ENCODE measurements around the gene LINC00305. TPM values are rescaled to one million over a fixed set of nuclear protein-coding genes. Genes with fewer than 3 reads are reported as not detected.

The LINC00305 gene
- polyA plus RNA-seq, 1 donor from 2014 or later = not detected

DNA sequence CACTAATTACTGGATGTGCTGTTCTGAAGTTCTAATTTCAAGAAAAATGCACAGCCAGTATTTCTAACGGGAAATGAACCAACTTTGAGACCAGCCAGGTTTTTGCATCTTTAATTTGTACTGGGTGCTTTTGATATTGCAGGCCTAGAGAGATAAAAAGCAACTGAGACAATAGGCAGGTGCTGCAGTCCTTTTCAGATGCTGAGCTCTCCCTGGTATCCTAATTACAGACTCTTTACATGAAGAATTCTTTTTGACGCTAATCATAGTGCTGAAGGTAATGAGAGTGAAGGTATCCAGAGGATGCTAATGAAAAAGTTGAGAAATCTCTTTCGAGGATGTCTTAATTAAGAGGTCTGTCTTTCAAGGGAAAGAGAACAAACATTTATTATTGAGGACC lies 93.9 kb downstream of the LINC00305 start:
- H3K4me2 ChIP-seq (ENCODE audit: low read length) = no peak overlapping the region
- H3K27me3 ChIP-seq (ENCODE audit: insufficient read depth, low read depth, low read length) = no peaks in the 10 kb centered on the region
- H2AFZ ChIP-seq (ENCODE audit: low read depth, low read length) = no peak overlapping the region
- no peak overlapping the region for H3K27ac ChIP-seq (ENCODE audit: low read length)
- H3K4me3 ChIP-seq (ENCODE audit: low read length) = no peak overlapping the region
- H4K20me1 ChIP-seq (ENCODE audit: insufficient read depth) = no peaks in the 10 kb centered on the region
- H3K79me2 ChIP-seq (replicated peaks; ENCODE audit: insufficient read depth, low read length) = no peaks in the 10 kb centered on the region
- H3K36me3 ChIP-seq (ENCODE audit: insufficient read depth, low read length) = no peaks in the 10 kb centered on the region
- H3K9ac ChIP-seq (ENCODE audit: low read length) = no peak overlapping the region
- no peaks in the 10 kb centered on the region for H3K9me2 ChIP-seq (ENCODE audit: insufficient read depth, low read length)
- TF ChIP-seq MXI1 (conservative IDR thresholded peaks at IDR 0.05; ENCODE audit: poor library complexity, severe bottlenecking) = no peak
- TF ChIP-seq EP300 (conservative IDR thresholded peaks at IDR 0.05; ENCODE audit: poor library complexity, severe bottlenecking) = no peak
- H3K9me3 ChIP-seq (ENCODE audit: low read length) = no peaks in the 10 kb centered on the region
- no peaks in the 10 kb centered on the region for H3F3A ChIP-seq (ENCODE audit: insufficient read depth, low read length, poor library complexity, severe bottlenecking)

DNA sequence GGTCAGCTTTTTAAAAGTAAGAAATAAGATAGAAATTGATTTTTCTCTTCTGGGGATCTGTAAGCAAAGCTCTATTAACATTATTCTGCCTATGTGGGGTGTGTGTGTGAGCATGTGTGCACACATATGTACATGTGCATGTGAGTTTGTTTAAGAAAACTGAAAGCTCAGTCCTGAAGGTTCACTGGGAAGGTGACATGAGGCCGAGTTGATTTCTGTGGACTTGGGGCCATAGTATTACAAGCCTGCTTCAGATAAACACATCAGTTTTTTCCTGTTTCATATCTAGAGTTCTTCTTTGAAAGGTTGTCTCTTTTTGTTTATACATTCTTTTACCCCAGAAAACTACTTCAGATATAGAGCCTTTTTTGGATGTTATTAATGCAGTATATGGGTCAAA lies 95.6 kb downstream of the LINC00305 start:
- TF ChIP-seq, protein P1, sequence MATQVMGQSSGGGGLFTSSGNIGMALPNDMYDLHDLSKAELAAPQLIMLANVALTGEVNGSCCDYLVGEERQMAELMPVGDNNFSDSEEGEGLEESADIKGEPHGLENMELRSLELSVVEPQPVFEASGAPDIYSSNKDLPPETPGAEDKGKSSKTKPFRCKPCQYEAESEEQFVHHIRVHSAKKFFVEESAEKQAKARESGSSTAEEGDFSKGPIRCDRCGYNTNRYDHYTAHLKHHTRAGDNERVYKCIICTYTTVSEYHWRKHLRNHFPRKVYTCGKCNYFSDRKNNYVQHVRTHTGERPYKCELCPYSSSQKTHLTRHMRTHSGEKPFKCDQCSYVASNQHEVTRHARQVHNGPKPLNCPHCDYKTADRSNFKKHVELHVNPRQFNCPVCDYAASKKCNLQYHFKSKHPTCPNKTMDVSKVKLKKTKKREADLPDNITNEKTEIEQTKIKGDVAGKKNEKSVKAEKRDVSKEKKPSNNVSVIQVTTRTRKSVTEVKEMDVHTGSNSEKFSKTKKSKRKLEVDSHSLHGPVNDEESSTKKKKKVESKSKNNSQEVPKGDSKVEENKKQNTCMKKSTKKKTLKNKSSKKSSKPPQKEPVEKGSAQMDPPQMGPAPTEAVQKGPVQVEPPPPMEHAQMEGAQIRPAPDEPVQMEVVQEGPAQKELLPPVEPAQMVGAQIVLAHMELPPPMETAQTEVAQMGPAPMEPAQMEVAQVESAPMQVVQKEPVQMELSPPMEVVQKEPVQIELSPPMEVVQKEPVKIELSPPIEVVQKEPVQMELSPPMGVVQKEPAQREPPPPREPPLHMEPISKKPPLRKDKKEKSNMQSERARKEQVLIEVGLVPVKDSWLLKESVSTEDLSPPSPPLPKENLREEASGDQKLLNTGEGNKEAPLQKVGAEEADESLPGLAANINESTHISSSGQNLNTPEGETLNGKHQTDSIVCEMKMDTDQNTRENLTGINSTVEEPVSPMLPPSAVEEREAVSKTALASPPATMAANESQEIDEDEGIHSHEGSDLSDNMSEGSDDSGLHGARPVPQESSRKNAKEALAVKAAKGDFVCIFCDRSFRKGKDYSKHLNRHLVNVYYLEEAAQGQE (IDR thresholded peaks at IDR 0.05; ENCODE audit: borderline replicate concordance) = no peak
- TF ChIP-seq TAF1 (IDR thresholded peaks at IDR 0.05; ENCODE audit: low read depth) = no peak
- no peak for TF ChIP-seq POLR2AphosphoS5 (IDR thresholded peaks at IDR 0.05)
- no peak for TF ChIP-seq MXI1 (conservative IDR thresholded peaks at IDR 0.05; ENCODE audit: poor library complexity, severe bottlenecking)
- TF ChIP-seq, protein P2, sequence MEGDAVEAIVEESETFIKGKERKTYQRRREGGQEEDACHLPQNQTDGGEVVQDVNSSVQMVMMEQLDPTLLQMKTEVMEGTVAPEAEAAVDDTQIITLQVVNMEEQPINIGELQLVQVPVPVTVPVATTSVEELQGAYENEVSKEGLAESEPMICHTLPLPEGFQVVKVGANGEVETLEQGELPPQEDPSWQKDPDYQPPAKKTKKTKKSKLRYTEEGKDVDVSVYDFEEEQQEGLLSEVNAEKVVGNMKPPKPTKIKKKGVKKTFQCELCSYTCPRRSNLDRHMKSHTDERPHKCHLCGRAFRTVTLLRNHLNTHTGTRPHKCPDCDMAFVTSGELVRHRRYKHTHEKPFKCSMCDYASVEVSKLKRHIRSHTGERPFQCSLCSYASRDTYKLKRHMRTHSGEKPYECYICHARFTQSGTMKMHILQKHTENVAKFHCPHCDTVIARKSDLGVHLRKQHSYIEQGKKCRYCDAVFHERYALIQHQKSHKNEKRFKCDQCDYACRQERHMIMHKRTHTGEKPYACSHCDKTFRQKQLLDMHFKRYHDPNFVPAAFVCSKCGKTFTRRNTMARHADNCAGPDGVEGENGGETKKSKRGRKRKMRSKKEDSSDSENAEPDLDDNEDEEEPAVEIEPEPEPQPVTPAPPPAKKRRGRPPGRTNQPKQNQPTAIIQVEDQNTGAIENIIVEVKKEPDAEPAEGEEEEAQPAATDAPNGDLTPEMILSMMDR (IDR thresholded peaks at IDR 0.05; ENCODE audit: poor library complexity, severe bottlenecking) = no peak
- no peak for TF ChIP-seq SMC3 (conservative IDR thresholded peaks at IDR 0.05; ENCODE audit: poor library complexity)
- no peak for TF ChIP-seq EP300 (conservative IDR thresholded peaks at IDR 0.05; ENCODE audit: poor library complexity, severe bottlenecking)
- TF ChIP-seq RAD21 (conservative IDR thresholded peaks at IDR 0.05) = no peak
- no peak for TF ChIP-seq EZH2 (IDR thresholded peaks at IDR 0.05; ENCODE audit: borderline replicate concordance, insufficient read depth, low read length, poor library complexity, severe bottlenecking)
- Histone ChIP-seq H2AFZ (ENCODE audit: low read depth, low read length) (no peak overlapping the region), H3K9me2 (ENCODE audit: insufficient read depth, low read length) (no peaks in the 10 kb centered on the region), H3K36me3 (ENCODE audit: insufficient read depth, low read length) (no peaks in the 10 kb centered on the region), H4K20me1 (ENCODE audit: insufficient read depth) (no peaks in the 10 kb centered on the region), H3K27me3 (ENCODE audit: insufficient read depth, low read depth, low read length) (no peaks in the 10 kb centered on the region), H3F3A (ENCODE audit: insufficient read depth, low read length, poor library complexity, severe bottlenecking) (no peaks in the 10 kb centered on the region), H3K4me3 (ENCODE audit: low read length) (no peak overlapping the region), H3K27ac (ENCODE audit: low read length) (no peak overlapping the region), H3K9me3 (ENCODE audit: low read length) (no peaks in the 10 kb centered on the region), H3K79me2 (replicated peaks; ENCODE audit: insufficient read depth, low read length) (no peaks in the 10 kb centered on the region), H3K9ac (ENCODE audit: low read length) (no peak overlapping the region), H3K4me2 (ENCODE audit: low read length) (no peak overlapping the region)

DNA sequence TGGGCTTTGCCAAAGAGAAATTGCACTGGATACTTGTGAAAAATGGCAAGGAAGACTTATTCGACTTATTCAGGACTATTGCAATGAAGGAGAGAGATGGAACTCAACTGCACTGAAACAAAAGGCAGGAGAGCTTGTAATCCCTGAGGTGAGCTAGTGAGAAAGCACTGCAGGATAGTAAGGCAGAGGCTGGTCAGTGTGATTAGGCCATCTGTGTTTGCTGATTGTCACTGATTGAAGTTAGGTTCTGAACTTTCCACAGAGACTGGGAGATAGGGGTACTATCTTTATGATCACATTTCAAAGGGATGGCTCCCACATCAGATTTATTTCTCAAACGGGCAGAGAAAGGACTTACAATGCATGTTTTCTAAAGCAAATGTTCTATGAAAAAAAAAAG lies 96.1 kb downstream of the LINC00305 start:
- Histone ChIP-seq H3K9me3 (ENCODE audit: low read length) (no peaks in the 10 kb centered on the region), H3K4me2 (ENCODE audit: low read length) (no peak overlapping the region), H3K4me3 (ENCODE audit: low read length) (no peak overlapping the region), H3K27me3 (ENCODE audit: insufficient read depth, low read depth, low read length) (no peaks in the 10 kb centered on the region), H2AFZ (ENCODE audit: low read depth, low read length) (no peak overlapping the region), H3K9me2 (ENCODE audit: insufficient read depth, low read length) (no peaks in the 10 kb centered on the region), H3F3A (ENCODE audit: insufficient read depth, low read length, poor library complexity, severe bottlenecking) (no peaks in the 10 kb centered on the region), H3K9ac (ENCODE audit: low read length) (no peak overlapping the region), H3K36me3 (ENCODE audit: insufficient read depth, low read length) (no peaks in the 10 kb centered on the region), H3K27ac (ENCODE audit: low read length) (no peak overlapping the region), H4K20me1 (ENCODE audit: insufficient read depth) (no peaks in the 10 kb centered on the region), H3K79me2 (replicated peaks; ENCODE audit: insufficient read depth, low read length) (no peaks in the 10 kb centered on the region)
- TF ChIP-seq RAD21 (conservative IDR thresholded peaks at IDR 0.05) = no peak
- no peak for TF ChIP-seq MXI1 (conservative IDR thresholded peaks at IDR 0.05; ENCODE audit: poor library complexity, severe bottlenecking)
- TF ChIP-seq, protein P2 (IDR thresholded peaks at IDR 0.05; ENCODE audit: poor library complexity, severe bottlenecking) = no peak
- no peak for TF ChIP-seq POLR2AphosphoS5 (IDR thresholded peaks at IDR 0.05)
- no peak for TF ChIP-seq SMC3 (conservative IDR thresholded peaks at IDR 0.05; ENCODE audit: poor library complexity)
- TF ChIP-seq EZH2 (IDR thresholded peaks at IDR 0.05; ENCODE audit: borderline replicate concordance, insufficient read depth, low read length, poor library complexity, severe bottlenecking) = no peak
- TF ChIP-seq EP300 (conservative IDR thresholded peaks at IDR 0.05; ENCODE audit: poor library complexity, severe bottlenecking) = no peak
- no peak for TF ChIP-seq TAF1 (IDR thresholded peaks at IDR 0.05; ENCODE audit: low read depth)
